Dendritic cell treated with granulocyte-macrophage colony-stimulating factor and Interleukin-4, amounts not matched to agents 40 ng/mL and 50 ng/mL, for 4 days (primary cell): Measurements from ENCODE around the gene STBD1.

Experiments
- H3K27ac Mint-ChIP-seq: one replicate; pipeline ENCODE4 v1.8.0; 2022; ENCODE audit warnings: mild to moderate bottlenecking, mixed read lengths
- H3K27me3 Mint-ChIP-seq: one replicate; pipeline ENCODE4 v1.8.0; 2022; ENCODE audit warnings: mild to moderate bottlenecking, mixed read lengths
- H3K36me3 Mint-ChIP-seq: one replicate; pipeline ENCODE4 v1.8.0; 2022; ENCODE audit warnings: low read depth, mixed read lengths
- H3K4me1 Mint-ChIP-seq: one replicate; pipeline ENCODE4 v1.8.0; 2022; ENCODE audit warnings: low read depth, mixed read lengths
- H3K4me3 Mint-ChIP-seq: one replicate; pipeline ENCODE4 v1.8.0; 2022; ENCODE audit warnings: mild to moderate bottlenecking, moderate library complexity, mixed read lengths
- H3K9me3 Mint-ChIP-seq: one replicate; pipeline ENCODE4 v1.8.0; 2022; ENCODE audit warnings: mixed read lengths
- intact Hi-C: fragments of 100-400 bp; cut with micrococcal nuclease; formaldehyde crosslinking; loops from one replicate; pipeline ENCODE4 v1.15.0; 2022

STBD1 gene

DNA sequence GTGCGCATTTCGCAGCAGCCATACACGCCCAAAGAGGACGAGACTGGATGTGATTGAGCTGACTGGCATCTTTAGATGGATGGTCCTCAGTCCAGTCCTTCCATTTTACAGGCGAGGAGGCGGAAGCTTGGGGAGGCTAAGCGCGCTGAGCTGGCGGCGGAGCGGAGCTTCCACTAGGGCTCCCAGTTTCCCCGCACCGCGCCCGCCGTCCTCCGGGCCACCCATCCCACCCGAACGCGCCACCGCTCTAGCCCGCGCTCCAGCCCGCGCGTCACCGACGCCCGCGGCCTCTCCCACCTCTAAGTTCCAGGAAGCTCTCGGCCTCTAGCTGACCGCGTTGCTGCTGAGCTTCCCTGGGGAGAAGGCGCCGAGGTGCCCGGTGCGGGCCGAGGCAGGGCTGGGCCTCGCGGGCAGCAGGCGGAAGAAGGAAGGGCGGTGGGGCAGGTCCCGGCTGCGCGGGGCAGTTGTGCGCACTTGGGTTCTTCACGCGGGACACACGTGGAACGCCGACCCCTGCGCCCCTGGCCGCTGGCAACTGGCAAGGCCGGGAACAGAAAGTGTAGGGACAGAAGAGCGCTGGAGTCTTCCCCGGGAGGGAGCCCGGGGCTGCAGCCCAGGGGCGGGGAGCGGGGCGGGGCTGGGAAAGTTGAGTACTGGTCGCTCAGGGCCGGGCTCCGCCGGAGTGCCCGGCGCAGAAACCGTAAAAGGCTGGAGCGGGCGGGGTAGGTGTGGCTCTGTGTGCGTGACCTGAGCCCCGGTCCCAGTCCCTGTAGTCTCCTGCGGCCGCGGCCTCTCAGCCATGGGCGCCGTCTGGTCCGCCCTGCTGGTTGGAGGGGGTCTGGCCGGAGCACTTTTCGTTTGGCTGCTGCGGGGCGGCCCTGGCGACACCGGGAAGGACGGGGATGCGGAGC is at the start of gene STBD1:
Gene STBD1 (plus strand): TSS at position 763 of the 911 bp plus-strand sequence. CDS start 37 bp downstream, at position 800.
- peaks cover 5% of the 10 kb centered on the region for H3K27me3 Mint-ChIP-seq
- peak within 1 kb of the TSS; percentile 85 for H3K27ac Mint-ChIP-seq
- intact Hi-C loops: loop anchor here (5.0 kb wide), 1 partner anchor 99 kb away; no protein-coding TSS in a partner anchor
- no peaks in the 10 kb centered on the region for H3K9me3 Mint-ChIP-seq
- H3K36me3 Mint-ChIP-seq: peaks cover 16% of the 10 kb centered on the region
- peak within 1 kb of the TSS; percentile 91 for H3K4me3 Mint-ChIP-seq
- peaks cover 50% of the 10 kb centered on the region for H3K4me1 Mint-ChIP-seq

DNA sequence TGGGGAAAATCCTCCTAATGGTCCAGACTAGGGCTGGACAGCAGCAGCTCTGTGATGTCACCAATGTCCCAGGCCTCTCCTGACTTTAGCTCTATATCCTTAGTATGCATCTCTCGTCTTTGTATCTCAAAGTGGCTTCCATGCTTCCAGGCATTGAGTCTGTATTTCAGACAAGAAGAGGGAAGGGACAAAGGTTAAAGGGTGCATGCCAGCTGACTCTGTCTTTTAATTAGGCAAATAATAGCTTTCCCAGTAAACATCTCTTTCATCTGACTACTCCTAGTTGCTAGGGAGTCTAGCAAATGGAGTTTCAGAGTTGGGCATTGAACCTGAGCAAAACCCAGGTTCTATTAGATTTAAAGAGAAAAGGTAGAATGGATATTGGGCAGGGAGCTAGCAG is 49.6 kb upstream of the STBD1 start:
- intact Hi-C loops: no loop called here

DNA sequence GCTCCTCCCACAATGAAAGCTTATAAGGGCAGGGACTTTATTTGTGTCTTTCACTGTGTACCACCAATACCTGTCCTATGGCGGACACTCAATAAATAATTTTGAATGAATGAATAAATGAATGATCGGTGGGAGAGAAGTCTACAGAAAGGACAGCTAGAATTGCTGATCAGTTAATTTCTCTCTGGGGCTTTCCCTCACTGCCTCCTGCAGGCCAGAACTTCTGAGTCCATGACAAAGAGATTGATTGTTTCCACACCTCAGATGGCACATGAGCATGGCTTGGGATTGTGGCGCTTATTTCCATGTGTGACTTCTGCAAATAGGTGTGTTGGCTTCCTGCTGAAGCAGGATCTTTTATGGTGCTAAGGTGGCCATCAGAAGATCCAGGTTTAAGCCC is 48.7 kb upstream of the STBD1 start:
- Mint-ChIP-seq H3K27ac (no peak overlapping the region), H3K4me3 (no peak overlapping the region), H3K27me3 (peaks cover 23% of the 10 kb centered on the region), H3K36me3 (no peaks in the 10 kb centered on the region), H3K9me3 (no peaks in the 10 kb centered on the region), H3K4me1 (no peaks in the 10 kb centered on the region)
- intact Hi-C loops: no loop called here

More for the DNA sequence above, 49.6 kb upstream of the STBD1 start:
- Mint-ChIP-seq H3K27ac (no peak overlapping the region), H3K27me3 (peaks cover 32% of the 10 kb centered on the region), H3K4me3 (no peak overlapping the region), H3K9me3 (no peaks in the 10 kb centered on the region), H3K4me1 (peaks cover under 1% of the 10 kb centered on the region), H3K36me3 (no peaks in the 10 kb centered on the region)

DNA sequence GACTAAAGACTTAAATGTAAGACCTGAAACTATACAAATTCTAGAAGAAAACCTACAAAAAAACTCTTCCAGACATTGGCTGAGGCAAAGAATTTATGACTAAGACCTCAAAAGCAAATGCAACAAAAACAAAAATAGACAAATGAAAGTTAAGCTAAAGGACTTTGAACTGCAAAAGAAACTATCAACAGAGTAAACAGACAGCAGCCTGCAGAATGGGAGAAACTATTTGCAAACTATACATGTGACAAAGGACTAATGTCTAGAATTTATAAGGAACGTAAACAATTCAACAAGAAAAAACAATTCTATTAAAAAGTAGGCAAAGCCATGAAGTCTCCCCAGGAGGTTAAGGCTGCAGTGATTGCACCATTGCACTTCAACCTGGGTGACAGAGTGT is 46.0 kb upstream of the STBD1 start:
- Mint-ChIP-seq H3K36me3 (no peaks in the 10 kb centered on the region), H3K27ac (no peak overlapping the region), H3K4me1 (no peaks in the 10 kb centered on the region), H3K27me3 (peaks cover 6% of the 10 kb centered on the region), H3K9me3 (no peaks in the 10 kb centered on the region), H3K4me3 (no peak overlapping the region)
- intact Hi-C loops: no loop called here

DNA sequence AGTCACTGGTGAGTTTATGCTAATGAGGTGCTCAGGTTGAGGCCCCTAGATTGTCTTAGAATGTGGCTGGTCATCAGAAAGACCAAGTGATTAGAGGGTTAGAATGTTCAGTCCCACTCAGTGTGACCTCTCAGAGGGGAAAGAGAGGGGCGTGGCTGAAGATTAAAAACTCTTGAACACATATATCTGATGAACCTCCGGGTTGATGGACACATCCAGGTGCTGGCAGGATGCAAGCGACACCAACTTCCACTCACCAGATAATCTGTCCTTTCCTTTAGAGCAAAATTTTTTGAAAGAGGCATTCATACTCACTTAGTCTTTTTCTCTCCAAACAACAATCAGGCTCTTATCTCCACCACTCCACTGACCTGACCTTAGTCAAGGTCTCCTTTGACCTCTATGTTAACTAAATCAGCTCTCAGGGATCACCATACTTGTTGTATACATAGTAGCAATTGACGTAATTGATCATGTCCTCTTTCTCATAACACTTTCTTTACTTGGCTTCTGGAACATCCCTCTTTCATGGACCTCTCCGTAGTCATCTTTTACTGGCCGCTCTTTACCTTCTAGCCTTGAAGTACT is 40.8 kb upstream of the STBD1 start:
- intact Hi-C loops: no loop called here
- Mint-ChIP-seq H3K27ac (no peak overlapping the region), H3K27me3 (peaks cover 2% of the 10 kb centered on the region), H3K36me3 (no peaks in the 10 kb centered on the region), H3K4me3 (no peak overlapping the region), H3K4me1 (no peaks in the 10 kb centered on the region), H3K9me3 (no peaks in the 10 kb centered on the region)

- no peaks in the 10 kb centered on the region for H3K27me3 Mint-ChIP-seq
- H3K4me1 Mint-ChIP-seq: no peaks in the 10 kb centered on the region
- no peak overlapping the region for H3K4me3 Mint-ChIP-seq
- H3K27ac Mint-ChIP-seq: no peak overlapping the region
- no peaks in the 10 kb centered on the region for H3K9me3 Mint-ChIP-seq
- intact Hi-C loops: no loop called here
- no peaks in the 10 kb centered on the region for H3K36me3 Mint-ChIP-seq
Measured at GRCh38 chr4:76266627-76267026, 39.9 kb upstream of the STBD1 start.

DNA sequence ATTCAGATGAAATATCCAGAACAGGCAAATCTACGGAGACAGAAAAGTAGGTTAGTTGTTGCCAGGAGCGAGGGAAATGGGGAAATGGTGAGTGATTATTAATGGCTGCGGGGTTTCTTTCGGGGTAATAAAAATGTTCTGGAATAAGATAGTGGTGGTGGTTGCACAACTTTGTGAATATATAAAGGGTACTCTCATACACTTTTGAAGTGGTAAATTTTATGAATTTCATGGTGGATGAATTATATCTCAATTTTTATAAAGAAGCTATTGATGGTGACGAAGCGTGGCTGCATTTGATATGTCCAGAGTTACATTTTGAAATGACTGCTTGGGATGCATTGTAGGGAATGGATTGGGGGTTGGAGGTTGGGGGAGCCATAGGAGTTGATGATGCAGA is 38.7 kb upstream of the STBD1 start:
- H3K27me3 Mint-ChIP-seq: no peaks in the 10 kb centered on the region

DNA sequence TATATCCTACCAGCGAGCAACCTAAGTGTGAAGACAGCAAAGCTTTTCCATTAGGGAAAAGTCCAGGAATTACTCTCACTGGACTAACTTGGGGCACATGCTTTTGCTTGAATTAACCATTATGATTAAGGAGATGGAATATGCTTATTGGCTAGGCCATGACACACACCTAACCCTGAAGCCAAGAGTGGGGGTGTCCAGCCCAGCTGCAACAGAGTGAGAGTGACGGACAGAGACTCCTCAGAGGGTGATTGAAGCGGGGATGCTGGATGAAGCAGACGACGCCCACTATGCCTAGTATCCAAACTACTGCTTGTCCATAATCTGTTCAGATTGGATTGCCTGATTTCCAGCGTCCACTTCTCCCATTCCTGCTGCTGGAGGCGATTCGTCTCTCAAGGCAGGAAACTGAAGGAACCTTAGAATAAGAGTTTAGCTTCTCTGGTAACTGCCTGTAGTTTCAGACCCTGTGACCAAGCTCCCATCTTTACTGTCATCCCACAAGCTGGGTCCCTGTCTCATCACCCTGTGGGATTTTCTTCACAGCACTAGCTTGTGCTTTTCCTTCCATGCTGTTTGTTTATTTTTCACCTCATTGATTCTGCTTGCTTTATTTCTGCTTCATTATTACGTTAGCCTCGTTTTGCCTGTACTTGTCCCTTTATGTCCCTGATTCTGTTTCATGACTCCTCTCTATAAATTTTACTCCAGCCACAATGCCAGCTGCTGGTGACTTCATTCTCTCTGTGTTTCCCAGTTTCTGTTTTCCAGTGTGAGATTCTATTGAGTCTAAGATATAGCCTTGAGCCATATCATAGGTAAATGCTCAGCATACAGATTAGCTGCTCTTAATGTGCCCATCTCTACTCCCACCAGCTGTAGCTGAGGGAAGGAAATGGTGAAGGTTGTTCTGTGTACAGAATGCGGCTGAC is 36.0 kb upstream of the STBD1 start:
- no peak overlapping the region for H3K27ac Mint-ChIP-seq
- H3K9me3 Mint-ChIP-seq: no peaks in the 10 kb centered on the region
- H3K27me3 Mint-ChIP-seq: no peaks in the 10 kb centered on the region
- intact Hi-C loops: no loop called here
- no peaks in the 10 kb centered on the region for H3K36me3 Mint-ChIP-seq
- H3K4me3 Mint-ChIP-seq: no peak overlapping the region
- peaks cover 1% of the 10 kb centered on the region for H3K4me1 Mint-ChIP-seq

More for the DNA sequence above, 38.7 kb upstream of the STBD1 start:
- intact Hi-C loops: no loop called here
- H3K36me3 Mint-ChIP-seq: no peaks in the 10 kb centered on the region
- H3K9me3 Mint-ChIP-seq: no peaks in the 10 kb centered on the region
- H3K4me3 Mint-ChIP-seq: no peak overlapping the region
- no peaks in the 10 kb centered on the region for H3K4me1 Mint-ChIP-seq
- no peak overlapping the region for H3K27ac Mint-ChIP-seq

DNA sequence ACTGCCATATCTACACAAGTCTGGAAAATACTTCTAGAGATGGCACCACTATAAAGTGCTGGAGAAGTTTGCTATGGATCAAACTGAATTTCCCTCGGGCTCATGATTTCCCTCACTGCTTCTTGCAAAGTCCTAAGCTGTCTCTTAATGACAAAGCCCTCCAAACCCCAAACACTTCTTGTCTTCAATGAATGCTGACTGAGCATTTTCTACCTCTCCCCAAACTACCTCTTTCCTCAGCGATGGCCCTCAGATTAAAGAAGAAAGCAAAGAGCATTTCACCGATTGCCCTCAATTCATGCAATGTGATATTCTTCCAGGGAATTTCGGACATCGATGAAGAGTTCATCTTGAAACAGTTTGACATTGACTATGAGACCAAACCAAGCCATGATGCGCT is 35.3 kb upstream of the STBD1 start:
- peaks cover 8% of the 10 kb centered on the region for H3K4me1 Mint-ChIP-seq
- H3K36me3 Mint-ChIP-seq: no peaks in the 10 kb centered on the region
- intact Hi-C loops: no loop called here
- no peak overlapping the region for H3K4me3 Mint-ChIP-seq
- no peak overlapping the region for H3K27ac Mint-ChIP-seq
- no peaks in the 10 kb centered on the region for H3K27me3 Mint-ChIP-seq
- H3K9me3 Mint-ChIP-seq: no peaks in the 10 kb centered on the region

- Mint-ChIP-seq H3K27ac (no peak overlapping the region), H3K27me3 (no peaks in the 10 kb centered on the region), H3K36me3 (no peaks in the 10 kb centered on the region), H3K4me1 (peaks cover 8% of the 10 kb centered on the region), H3K9me3 (no peaks in the 10 kb centered on the region), H3K4me3 (no peak overlapping the region)
- intact Hi-C loops: no loop called here
Measured at GRCh38 chr4:76272073-76272472, 34.5 kb upstream of the STBD1 start.

DNA sequence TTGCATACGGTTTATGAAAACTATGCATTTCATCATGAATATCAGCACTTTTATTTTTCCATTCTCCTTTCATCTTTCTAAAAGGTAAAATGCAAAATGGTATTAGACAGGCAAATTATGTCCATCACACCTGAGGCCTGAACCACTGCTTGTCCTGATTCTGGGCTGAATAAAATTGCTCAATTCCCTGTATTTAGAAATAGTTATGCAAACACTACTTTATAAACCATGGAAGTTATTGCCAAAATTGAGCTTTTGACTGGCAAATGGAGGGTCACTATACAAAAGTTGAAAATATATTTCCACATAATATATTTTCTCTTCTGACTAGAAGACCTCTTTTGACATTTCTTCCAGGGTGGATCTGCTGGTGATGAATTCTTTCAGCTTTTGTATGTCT is 34.0 kb upstream of the STBD1 start:
- Mint-ChIP-seq H3K4me1 (peaks cover 8% of the 10 kb centered on the region), H3K27me3 (no peaks in the 10 kb centered on the region), H3K4me3 (no peak overlapping the region), H3K36me3 (no peaks in the 10 kb centered on the region), H3K27ac (no peak overlapping the region), H3K9me3 (no peaks in the 10 kb centered on the region)
- intact Hi-C loops: no loop called here

- Mint-ChIP-seq H3K9me3 (no peaks in the 10 kb centered on the region), H3K27ac (no peak overlapping the region), H3K4me1 (peaks cover 8% of the 10 kb centered on the region), H3K36me3 (no peaks in the 10 kb centered on the region), H3K27me3 (no peaks in the 10 kb centered on the region), H3K4me3 (no peak overlapping the region)
- intact Hi-C loops: no loop called here
Measured at GRCh38 chr4:76272999-76273398, 33.5 kb upstream of the STBD1 start.

DNA sequence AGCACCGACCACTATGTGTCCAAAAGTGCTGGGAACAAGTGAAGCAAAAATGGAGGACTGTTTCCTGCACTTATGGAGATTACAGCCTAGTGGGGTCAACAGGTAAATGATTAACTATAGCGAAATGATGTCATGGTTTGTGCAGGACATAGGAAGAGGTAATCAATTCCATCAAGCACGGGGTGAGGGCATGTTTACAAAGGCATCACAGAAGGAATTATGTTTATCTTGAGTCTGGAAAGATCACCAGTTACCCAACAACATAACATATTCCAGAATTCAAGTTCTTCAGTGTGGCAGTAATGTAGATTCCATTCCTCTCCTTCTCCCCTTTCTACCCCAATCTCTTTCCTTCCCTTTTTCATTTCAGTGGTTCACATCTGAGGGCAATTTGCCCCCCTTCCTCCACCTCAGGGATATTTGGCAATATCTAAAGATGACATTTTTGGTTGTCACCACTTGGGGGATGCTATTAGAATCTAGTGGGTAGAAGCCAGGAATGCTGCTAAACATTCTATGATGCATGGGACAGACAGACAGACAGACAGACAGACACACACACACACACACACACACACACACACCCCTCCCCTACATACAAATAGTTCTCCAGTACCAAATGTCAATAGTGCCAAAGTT is 30.9 kb upstream of the STBD1 start:
- Mint-ChIP-seq H3K27me3 (no peaks in the 10 kb centered on the region), H3K4me3 (no peak overlapping the region), H3K27ac (no peak overlapping the region), H3K36me3 (no peaks in the 10 kb centered on the region), H3K9me3 (no peaks in the 10 kb centered on the region), H3K4me1 (peaks cover 15% of the 10 kb centered on the region)
- intact Hi-C loops: no loop called here
